Glomerular visceral epithelial cell (primary cell): ENCODE data around the gene IL32.

Source experiments
- DNase-seq: peaks from one replicate; pipeline ENCODE4 v3.0.0-alpha.2; 2016; ENCODE audit errors: extremely low spot score

IL32 gene

DNA sequence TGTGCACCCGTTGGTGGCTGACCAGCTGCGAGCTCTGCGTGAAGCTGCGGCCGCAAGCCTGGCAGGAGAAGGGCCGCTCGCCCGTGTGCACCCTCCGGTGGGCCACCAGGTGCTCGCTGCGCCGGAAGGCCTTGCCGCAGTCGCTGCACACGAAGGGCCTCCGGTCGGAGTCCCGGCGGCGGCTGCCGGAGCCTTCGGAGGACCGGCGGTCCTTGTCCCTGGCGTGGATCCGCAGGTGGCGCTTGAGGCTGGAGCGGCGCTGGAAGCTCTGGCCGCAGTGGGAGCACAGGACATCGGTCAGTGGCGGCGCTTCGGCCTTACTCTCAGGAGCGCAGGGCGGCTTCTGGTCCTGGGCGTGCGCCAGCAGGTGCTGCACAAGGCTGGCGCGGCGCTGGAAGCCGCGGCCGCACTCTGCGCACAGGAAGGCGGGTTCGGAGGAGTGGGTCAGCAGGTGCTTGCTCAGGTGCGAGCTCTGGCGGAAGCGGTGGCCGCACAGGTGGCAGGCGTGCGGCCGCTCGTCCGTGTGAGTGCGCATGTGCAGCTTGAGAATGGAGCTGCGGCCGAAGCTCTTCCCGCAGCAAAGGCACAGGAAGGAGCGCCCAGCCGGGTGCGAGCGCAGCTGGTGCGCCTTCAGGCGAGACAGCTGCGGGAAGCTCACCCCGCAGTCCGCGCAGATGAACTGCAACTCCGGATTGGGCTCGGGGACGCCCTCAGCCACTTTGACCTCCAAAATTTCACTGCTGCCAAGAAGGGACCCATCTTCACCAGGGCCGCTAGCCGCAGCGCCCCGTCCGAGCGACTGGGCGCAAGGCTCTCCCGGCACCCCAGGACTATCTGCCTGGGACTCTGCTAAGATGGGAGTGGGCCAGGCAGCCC, 24.5 kb downstream of the IL32 start:
- no peak for DNase-seq

DNA sequence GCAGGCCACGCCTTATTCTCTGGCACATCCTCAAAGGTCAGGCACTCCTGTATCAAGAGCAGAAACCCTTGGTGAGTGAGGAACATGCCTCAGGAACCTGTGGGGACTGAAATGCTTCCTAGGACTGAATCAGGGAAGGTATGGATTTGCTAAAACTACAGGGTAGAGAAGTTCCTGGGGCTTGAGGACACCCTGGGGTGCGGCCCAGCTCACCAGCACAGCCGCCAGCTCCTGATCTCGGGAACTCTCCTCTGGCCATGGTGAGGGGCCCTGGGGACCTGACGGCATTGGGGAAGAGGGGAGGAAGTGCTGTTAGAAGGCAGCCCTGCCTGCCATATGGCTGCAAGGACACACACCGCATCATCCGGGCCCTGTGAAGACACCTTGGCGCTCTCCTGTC, 26.1 kb downstream of the IL32 start:
- no peak for DNase-seq

DNA sequence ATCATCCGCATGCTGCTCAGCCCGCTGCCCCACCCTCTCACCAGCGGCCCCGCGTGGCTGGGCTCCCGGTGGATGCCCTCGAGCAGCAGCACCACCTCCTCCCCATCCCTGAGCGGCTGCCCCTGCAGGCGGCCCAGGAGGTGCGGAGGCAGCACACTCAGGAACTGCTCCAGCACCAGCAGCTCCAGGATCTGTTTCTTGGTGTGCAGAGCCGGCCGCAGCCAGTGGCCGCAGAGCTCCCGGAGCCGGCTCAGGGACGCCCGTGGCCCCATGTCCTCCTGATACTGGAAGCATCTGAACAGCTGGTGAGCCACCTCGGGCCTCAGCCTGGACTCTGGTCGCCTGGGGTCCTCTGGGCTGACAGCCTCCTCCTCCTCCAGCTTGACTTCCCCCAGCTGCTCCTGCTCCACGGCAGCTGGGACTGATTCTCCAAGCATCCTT, 27.1 kb downstream of the IL32 start:
- DNase-seq: no peak

DNA sequence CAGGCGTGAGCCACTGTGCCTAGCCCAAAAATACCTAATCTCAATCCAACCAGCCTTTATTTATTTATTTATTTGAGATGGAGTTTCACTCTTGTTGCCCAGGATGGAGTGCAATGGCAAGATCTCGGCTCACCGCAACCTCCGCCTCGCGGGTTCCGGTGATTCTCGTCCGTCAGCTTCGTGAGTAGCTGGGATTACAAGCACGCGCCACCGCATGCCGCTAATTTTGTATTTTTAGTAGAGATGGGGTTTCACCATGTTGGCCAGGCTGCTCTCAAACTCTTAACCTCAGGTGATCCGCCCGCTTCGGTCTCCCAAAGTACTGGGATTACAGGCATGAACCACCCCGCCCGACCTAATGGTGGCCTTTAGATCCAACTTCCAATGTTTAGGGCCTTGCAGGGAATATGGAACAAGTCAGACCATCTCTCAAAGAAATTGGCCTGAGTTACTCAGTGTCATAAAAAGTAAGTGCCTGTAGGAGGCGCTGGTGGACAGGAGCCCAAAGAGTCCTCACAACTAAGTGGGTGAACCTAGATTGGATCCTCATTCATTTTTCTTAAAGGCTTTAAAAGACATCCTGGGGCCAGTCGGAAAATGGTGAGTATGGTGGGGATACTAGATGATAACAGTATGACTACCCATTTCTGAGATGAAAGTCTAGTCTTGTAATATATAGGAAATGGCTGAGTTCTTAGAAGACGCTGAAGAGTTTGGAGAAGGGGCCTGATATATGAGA, 29.0 kb downstream of the IL32 start:
- peak; percentile 32 for DNase-seq

DNA sequence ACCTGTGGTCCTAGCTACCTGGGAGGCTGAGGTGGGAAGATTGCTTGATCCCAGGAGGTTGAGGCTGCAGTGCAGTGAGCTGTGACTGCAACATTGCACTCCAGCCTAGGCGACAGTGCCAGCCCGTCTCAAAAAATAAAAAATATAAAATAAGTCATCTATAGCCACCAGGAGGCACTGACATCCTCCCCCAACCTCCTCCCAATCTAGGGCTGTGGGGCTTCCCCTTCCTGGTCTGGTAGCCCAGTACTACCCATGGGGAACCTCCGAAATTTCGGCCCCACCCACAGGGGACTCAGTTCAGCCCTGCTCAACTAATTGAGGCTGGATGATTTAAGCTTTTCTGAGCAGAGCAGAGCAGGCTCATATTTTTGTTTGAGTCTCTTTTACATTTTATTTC, 30.4 kb downstream of the IL32 start:
- no peak for DNase-seq

DNA sequence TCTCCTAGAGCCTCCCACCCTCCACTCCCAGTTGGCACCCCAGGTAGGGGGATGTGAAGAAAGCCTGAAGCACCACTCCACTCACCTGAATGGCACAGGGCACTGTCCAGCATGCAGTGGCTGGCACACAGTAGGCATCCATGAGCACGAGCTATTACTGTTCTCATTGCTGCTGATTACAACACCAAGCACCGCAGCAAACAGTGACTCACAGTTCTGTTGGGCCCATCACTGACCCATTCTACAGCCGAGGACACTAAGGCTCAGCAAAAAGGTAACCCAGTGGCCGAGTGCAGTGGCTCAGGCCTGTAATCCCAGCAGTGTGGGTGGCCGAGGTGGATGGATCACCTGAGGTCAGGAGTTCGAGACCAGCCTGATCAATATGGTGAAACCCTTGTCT, 30.9 kb downstream of the IL32 start:
- no peak for DNase-seq

DNA sequence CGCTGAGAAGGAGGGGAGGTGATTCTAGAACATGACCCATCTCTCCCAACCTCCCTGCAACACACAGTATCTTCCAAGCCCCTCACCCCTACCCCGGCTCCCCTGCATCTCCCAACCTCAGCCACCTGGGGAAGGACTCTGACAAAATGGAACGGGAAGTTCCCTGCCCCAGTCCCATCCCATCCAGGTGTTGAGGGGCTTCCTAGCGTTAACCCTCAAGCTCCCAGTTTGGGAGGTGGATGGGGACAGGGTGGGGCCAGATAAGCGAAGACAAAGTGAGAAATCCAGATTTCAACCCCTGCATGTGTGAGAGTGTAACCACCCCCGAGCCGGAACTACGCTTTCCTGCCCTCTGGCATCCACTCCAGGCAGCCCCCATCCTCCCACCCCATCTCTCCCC, 31.8 kb downstream of the IL32 start:
- no peak for DNase-seq

DNA sequence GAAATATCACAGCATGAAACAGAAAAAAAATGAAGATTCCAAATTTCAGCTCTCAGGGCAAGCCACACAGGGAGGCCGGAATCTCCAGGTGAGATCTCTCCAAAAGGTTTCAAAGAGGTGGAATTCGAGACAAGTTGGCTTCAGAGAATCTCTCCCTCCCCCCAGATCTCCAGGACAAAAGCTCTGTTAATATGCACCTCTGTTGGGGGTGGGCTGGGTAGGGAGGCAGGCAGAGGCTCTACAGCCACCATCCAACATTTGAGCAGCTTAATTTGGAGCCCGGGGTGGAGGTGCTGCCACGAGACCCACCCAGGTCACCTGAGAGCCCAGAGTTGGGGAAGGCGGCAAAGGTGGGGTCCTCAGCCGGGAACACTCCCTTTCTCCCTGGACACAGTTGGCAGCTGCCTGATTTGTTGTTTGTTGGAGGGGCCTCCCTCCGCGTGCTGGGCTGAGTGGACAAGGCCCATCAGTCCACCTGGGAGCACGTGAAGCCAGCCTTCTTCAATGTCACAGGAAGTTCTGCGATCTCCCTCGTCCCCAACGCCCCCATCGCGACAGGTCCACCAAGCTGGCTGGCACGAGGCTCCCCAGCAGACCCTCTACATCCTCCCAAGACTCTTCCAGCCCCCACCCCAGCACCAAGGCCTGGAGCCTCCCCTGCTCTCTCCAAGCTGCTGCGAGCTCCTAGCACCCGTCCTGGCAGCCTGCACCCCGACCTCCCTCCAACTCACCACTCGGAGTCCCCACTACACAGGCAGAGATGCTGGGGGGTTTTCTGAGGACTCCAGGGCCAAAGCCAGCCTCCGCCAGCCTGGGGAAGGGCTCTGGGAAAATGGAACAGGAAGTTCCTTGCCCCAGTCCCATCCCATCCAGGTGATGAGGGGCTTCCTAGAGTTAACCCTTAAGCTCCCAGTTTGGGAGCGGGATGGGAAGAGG, 33.3 kb downstream of the IL32 start, which contains the start of gene ZSCAN10:
Gene ZSCAN10 (minus strand): TSS at position 836 of the 936 bp plus-strand sequence. CDS start 6,357 bp downstream, outside the sequence.
- no peak for DNase-seq

DNA sequence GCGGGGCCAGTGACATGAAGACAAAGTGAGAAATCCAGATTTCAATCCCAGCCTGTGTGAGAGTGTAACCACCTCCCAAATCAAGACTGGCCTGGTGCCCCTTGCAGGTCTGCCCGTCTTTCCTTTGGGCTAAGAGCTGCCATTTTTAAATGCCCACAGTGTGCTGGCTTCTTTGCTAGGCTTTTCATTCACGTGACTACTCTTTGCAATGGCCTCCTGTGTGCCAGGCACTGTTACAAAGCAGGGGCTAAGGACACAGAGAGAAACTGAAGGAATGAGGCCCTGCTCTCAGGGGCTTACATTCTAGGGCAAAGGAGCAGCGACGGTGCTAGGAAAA, 33.9 kb downstream of the IL32 start:
- no peak for DNase-seq

DNA sequence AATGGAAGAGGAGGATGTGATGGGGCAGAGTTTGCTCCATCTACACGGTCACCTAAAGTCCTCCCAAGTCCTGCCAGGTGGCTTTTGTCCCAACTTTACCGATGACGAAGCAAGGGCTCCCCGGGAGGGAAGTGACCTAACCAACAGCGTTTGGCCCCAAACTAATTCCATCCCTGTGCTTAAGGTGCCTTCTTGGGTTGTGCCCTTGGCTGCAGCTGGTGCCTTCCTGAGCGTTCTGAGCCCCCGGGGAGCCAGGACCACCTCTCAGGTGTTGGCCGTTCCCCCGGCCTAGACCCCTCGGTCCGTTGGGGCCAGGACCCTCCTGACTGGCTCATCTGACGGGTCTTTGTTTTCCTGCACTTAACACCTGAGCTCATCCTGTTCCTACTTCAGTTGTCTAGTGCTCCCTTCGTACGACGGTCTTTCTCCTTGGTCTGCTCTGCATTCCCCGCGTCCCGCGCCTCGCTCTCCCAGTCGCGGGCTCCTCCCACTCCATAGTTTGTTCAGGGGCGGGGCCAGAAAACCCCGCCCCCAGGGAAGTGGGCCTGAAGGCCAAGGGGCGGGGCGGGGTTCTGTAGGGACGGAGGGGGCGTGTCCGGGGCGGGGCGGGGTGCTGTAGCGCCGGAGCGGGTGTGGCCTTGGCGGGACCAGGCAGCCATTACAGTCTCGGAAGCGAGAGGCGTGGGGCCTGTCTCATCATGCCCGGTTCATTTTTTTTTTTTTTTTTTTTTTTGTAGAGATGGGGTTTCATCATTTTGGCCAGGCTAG, 34.5 kb downstream of the IL32 start:
- peak; percentile 70 for DNase-seq

DNA sequence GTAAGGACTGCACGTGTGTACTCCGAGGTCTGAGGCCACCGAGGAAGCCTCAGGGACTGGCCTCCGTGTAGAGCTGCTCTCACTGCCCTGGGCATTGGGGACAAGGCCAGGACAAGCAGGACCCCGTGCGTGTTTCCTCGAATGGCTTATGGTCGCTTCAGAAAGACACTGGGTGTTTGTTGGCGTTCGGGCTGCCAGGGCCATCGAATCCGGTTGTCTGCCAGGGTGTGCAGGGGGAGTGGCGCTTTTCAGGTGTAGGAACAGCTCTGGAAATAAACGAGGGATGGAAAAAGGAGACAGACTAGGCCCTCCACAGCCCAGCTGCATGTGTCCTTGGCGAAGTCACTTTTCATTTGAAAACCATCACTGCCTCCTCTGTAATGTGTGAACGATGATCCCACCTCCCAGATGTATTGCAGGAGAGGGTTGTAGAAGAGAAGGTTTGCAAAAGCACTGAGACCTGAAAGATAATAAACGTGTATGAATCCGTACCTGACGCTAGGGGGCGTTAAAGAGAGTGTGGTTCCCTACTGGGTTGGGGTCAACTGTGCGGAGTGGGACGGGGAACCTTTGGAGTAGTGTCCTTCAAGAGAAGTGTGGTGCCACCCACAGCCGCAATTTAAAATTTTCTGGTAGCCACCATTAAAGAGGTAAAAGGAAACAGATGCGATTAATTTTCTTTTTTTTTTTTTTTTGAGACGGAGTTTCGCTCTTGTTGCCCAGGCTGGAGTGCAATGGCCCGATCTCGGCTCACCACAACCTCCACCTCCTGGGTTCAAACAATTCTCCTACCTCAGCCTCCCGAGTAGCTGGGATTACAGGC, 35.8 kb downstream of the IL32 start:
- no peak for DNase-seq

DNA sequence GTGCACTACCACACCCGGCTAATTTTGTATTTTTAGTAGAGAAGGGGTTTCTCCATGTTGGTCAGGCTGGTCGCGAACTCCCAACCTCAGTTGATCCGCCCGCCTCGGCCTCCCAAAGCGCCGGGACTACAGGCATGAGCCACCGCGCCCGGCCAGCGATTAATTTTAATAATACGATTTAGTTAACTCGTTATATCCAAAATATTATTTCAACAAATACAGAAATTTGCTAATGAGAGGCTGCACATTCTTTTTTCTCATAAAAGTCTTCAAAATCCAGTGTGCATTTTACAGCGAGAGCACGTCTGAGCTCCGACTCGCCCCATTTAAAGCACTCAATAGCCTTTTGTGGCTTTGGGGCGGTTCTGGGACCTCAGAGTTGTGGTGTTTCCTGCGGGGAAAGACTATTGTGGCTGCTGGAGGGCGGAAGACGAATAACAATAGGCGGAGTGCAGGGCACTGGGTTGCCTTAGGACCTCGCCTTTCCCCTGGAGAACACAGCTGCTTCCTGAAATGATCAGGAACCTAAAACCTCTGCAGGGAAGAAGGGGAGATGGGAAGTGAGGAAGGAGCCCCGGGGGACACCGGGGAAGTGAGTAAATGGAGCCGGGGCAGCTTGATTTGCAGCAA, 36.5 kb downstream of the IL32 start:
- DNase-seq: no peak

DNA sequence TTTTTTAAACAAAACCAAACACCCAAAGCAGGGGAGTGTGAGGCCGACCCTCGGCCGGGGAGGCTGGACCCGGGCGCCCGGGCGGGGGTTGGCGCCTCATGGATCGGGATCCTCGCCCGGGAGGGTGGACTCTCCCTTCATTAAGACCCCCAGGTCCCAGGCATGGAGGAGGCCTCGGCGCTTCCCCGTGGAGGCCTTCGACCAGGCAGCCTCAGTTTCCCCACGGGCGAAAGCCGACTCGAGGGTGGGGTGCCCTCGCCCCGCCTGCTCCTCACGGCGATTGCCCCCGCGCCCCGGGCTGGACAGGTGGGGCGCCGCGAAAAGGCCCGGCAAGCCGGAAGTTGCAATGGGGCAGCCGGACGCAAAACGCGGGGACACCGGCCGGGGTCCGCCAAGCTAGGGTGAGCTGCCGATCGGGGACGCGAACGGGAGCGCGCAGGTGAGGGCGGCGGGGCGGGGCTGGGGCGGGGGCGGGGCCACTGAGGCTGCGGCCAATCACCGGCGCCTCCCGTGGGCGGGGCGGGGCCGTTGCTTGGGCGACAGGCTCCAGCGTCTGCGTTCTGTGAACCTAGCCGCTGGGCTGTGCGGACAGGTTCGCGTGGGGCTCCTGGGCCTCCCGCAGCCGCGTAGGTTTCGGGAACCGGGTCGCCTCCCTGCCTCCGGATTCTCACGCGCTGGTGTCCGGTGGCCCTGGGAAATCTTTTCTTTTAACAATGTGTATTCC, 40.9 kb downstream of the IL32 start:
- peak; percentile 93 for DNase-seq

DNA sequence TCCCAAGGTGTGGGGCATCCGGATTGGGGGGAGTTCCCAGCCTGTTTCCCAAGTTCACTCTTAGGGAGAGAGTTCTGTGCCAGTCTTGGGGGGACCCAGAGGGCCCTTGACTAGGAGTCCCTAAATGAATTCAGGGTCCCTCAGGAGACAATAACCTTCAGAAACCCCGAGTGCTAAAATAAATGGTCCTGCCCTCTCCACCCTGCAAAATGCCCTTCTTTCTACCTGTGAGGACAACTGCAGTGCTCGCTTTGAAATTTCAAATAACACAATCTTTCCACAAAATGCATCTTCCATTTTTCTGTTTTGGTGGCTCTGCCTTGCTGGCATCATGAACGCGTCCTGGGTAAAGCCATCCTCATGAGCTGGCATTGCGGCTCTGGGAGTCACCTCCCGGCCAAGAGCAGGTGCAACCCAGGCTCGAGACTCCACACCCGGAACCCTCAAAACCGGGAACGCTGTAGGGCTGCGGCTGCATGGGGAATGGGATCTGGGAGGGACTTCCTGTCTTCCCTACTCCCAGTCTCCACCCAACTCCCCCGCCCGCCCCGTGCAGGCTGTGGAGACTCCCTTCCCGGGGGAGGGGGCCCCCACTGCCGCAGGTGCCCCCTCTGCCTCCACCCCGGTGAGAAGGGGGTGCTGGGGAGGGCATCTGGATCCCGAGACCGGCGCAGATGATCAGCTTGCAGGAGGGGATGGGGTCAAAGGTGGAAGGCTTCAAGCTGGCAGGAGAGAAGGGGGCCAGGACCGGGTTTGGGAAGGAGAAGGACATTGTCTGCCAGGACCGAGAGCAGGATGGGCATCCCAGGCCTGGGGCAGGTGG, 46.8 kb downstream of the IL32 start, which contains the start of gene ZNF205:
Gene ZNF205 (plus strand): TSS at position 529 of the 823 bp plus-strand sequence. CDS start 845 bp downstream, outside the sequence.
- DNase-seq: peak; percentile 72

DNA sequence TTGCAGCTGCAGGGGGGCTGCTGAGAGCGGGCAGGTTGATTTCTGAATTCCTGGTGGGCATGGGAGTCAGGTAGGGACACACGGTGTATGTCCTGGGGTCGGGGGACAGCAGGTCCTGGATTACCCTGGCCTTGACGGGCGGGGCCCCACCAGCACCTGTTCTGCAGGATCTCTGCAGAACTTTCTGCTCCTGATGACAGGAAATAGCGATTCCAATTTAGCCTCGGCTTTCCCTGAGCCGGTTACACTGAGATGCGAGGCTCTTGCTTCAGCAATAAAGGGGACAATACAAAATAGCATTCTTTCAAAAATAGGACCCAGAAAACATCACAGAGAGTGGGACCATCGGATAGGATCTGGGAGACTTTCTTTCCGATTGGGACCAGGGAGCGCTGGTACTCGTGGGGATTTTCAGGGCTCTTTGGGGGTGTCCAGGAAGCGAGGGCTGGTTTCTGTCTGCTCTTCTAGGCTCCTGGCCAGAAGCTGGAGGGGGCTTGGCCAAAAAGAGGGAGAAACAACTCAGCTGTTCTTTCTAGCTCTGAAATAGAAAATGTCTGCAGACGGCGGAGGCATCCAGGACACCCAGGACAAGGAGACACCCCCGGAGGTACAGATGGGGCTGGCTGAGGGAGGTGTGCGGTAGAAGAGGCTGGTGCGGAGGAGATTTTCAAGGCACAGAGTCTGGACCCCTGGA, 47.6 kb downstream of the IL32 start:
- no peak for DNase-seq

DNA sequence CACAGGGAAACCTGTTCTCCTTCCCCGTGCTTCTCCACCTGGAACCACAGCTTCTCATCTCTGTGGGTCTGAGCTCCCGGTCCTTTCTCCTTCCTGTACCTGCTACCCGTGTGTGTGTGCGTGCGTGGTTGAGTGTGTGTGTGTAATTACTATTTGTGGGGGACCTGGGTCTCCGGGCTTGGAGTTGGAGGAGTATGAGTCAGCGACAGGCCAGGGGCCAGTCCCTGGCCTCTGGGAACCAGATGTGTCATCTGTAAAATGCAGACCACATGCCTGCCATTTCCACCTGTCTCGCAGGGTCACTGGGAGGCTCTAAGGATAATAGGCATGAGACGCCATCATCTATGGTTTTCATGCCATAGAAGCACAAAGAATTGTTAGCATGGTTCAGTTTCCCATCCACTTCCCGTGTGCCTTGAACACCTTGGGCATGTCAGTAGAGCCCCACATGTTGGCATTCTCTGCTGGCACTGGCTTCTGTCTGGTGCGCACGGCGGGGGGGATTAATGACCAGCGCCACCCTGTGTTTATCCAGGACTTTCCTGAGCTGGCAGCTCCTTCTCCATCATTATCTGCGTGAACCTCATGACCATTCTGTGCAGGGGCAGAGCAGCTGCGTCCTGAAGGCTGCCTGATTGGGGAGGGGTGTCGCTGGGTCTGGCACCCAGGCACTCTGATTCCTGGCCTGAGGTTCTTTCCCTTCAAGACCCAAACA, 48.5 kb downstream of the IL32 start:
- DNase-seq: peak; percentile 61

DNA sequence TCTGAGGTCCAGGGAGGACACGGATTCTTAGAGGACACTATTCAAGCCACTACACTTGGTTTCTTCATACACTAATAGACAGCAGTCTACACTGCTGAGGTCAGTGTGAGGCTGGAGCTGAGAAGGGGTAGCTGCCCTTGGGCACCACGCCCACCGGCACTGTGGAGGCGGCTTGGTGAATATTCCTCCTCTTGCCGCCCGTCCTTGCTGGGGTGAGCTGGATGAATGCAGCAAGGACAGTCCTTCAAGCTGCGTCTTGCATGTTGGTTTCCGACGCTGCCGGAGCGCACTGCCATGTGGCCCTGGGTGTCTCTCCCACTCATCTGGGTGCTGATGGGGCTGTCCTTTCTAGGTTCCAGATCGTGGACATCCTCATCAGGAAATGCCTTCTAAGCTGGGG, 49.6 kb downstream of the IL32 start:
- DNase-seq: no peak
